Colonic mucosa (tissue), 4 donors: Measurements from ENCODE around the gene NTM. TPM values are rescaled to one million over a fixed set of nuclear protein-coding genes. Genes with fewer than 3 reads are reported as not detected.

ENCODE experiments used
- DNase-seq: peaks from one replicate; pipeline ENCODE4 v3.0.0-alpha.2; 2020
- H3K27ac ChIP-seq: fragments of 200-600 bp; one replicate; pipeline ENCODE4 v1.8.0; 2021
- H3K27me3 ChIP-seq: fragments of 200-600 bp; one replicate; pipeline ENCODE4 v1.8.0; 2021
- H3K36me3 ChIP-seq: fragments of 200-600 bp; one replicate; pipeline ENCODE4 v1.8.0; 2021
- H3K4me1 ChIP-seq: fragments of 200-600 bp; one replicate; pipeline ENCODE4 v1.8.0; 2021; ENCODE audit warnings: mild to moderate bottlenecking
- H3K4me3 ChIP-seq: fragments of 200-600 bp; one replicate; pipeline ENCODE4 v1.8.0; 2021
- H3K9ac ChIP-seq, 2 donors: one replicate each; pipeline ENCODE4 v1.7.0; 2013; ENCODE audit warnings: control low read depth in 2 of 2, low read depth in 2 of 2, low read length in 2 of 2
- H3K9me3 ChIP-seq: fragments of 200-600 bp; one replicate; pipeline ENCODE4 v1.8.0; 2021
- intact Hi-C: fragments of 100-400 bp; cut with DNase I; formaldehyde crosslinking; loops from one replicate; pipeline ENCODE4 v1.14.1; 2022
- total RNA-seq, 2 donors: library from RNA; stranded (reverse); fragmentation: NEBNext Ultra II Directional in 1 of 2; extraction: Animal tissue kit (Norgen Biotek cat#: 25700) in 1 of 2; gene quantifications; one replicate each; pipeline ENCODE4 v1.2.1, GENCODE V29; 2021
- TF ChIP-seq, protein P1 (sequence below): fragments of 200-600 bp; IDR thresholded peaks from one replicate; pipeline ENCODE4 v1.8.0; 2022; ENCODE audit warnings: antibody characterized with exemption, mild to moderate bottlenecking
- donor health status: healthy.
- donor health status: DM: no; HTN: no; CAD: no.
- donor health status: DM: no; HTN: no; CAD: no.

Gene NTM
- total RNA-seq, 2 donors from 2014 or later = 1.6 to 2.8 TPM

DNA sequence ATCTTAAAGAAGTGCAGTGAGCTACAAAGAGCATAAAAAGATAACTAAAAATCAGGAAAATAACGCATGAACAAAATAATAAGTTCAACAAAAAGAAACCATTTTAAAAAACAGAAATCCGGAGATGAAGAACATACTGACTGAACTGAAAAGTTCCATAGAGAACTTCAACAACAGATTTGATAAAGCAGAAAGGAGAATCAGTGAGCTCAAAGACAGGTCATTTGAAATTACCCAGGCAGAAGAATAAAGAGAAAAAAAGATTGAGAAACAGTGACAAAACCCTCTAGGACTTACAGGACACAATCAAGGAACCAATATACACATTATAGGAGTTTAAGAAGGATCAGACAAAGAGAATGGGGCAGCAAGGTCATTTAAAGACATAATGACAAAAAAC, 334.3 kb downstream of the NTM start:
- intact Hi-C loops = no loop called here

DNA sequence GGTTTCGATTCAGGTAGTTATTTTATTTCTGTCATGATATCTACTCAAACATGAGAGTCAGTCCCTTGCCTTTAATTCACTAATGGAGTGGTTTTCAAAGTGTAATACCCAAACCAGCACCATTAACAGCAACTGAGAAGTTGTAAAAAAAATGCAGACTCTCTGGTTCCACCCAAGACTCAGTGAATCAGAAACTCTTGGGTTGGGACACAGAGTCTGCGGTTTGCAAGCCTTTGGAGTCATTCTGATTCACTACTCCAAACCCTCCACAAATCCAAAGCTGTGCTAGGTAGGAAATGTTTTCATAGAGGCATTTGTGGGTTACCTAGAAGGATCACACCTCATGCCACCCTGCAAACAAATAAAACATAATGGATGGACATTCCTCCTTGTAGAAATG, 340.1 kb downstream of the NTM start:
- intact Hi-C loops = no loop called here
- no peaks in the 10 kb centered on the region for H3K9me3 ChIP-seq
- no peak overlapping the region for H3K4me3 ChIP-seq
- DNase-seq = no peak
- H3K36me3 ChIP-seq = no peaks in the 10 kb centered on the region
- no peaks in the 10 kb centered on the region for H3K4me1 ChIP-seq
- no peaks in the 10 kb centered on the region for H3K27me3 ChIP-seq
- no peak overlapping the region for H3K9ac ChIP-seq
- H3K27ac ChIP-seq = no peak overlapping the region
- TF ChIP-seq, protein P1, sequence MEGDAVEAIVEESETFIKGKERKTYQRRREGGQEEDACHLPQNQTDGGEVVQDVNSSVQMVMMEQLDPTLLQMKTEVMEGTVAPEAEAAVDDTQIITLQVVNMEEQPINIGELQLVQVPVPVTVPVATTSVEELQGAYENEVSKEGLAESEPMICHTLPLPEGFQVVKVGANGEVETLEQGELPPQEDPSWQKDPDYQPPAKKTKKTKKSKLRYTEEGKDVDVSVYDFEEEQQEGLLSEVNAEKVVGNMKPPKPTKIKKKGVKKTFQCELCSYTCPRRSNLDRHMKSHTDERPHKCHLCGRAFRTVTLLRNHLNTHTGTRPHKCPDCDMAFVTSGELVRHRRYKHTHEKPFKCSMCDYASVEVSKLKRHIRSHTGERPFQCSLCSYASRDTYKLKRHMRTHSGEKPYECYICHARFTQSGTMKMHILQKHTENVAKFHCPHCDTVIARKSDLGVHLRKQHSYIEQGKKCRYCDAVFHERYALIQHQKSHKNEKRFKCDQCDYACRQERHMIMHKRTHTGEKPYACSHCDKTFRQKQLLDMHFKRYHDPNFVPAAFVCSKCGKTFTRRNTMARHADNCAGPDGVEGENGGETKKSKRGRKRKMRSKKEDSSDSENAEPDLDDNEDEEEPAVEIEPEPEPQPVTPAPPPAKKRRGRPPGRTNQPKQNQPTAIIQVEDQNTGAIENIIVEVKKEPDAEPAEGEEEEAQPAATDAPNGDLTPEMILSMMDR = no peak

More for the DNA sequence above, 334.3 kb downstream of the NTM start:
- no peaks in the 10 kb centered on the region for H3K27me3 ChIP-seq
- H3K9ac ChIP-seq = no peak overlapping the region
- no peaks in the 10 kb centered on the region for H3K9me3 ChIP-seq
- TF ChIP-seq, protein P1 = no peak
- no peak overlapping the region for H3K27ac ChIP-seq
- no peaks in the 10 kb centered on the region for H3K36me3 ChIP-seq
- no peaks in the 10 kb centered on the region for H3K4me1 ChIP-seq
- no peak for DNase-seq
- H3K4me3 ChIP-seq = no peak overlapping the region

DNA sequence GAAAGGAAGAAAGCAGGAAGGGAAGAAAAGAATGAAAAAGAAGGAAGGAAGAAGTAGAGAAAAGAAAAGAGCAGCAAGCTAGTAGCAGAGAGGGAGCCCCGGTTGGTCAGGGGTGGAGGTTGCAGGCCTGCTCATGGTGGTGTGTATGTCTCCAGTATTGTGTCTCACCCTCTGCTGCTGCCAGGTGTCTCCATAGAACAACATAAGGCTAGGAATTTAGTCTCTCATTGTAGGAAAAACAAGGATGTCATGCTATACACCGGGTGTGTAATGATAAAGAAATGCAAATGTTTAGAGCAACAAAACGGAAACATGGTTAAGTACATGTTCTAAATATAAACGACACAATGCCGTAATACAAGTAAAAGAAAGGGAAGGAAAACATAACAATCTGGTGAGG, 342.5 kb downstream of the NTM start:
- no peak overlapping the region for H3K9ac ChIP-seq
- TF ChIP-seq, protein P1 = no peak
- H3K4me3 ChIP-seq = no peak overlapping the region
- H3K4me1 ChIP-seq = no peaks in the 10 kb centered on the region
- DNase-seq = no peak
- H3K27ac ChIP-seq = no peak overlapping the region
- H3K9me3 ChIP-seq = no peaks in the 10 kb centered on the region
- no peaks in the 10 kb centered on the region for H3K36me3 ChIP-seq
- H3K27me3 ChIP-seq = no peaks in the 10 kb centered on the region
- intact Hi-C loops = no loop called here

DNA sequence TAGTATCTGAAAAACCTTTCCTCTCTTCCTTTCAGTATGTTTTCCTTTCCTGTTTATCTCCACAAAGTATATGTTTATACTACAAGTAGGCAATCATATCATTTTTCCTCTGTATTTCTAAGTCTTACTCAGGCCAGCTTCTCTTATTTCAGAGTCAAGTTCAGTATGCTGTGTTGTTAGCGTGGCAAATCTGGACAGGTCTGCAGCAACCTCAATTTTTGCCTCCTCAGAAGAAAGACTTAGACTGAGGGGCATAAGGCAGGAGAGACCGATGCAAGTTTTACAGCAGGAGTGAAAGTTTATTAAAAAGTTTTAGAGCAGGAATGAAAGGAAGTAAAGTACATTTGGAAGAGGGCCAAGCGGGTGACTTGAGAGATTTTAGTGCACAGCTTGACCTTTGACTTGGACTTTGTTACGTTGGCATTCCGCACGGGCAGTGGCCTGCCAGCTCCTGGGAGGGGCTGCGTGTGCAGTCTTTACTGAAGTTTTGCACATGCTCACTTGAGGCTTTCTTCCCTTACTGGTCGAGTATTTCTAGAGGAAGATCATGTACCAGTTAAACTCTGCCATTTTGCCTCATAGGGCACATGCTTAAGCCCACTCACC, 343.2 kb downstream of the NTM start:
- H3K4me3 ChIP-seq = no peak overlapping the region
- TF ChIP-seq, protein P1 = no peak
- no peaks in the 10 kb centered on the region for H3K9me3 ChIP-seq
- DNase-seq = no peak
- no peak overlapping the region for H3K27ac ChIP-seq
- H3K36me3 ChIP-seq = no peaks in the 10 kb centered on the region
- H3K9ac ChIP-seq = no peak overlapping the region
- H3K4me1 ChIP-seq = no peaks in the 10 kb centered on the region
- intact Hi-C loops = no loop called here
- no peaks in the 10 kb centered on the region for H3K27me3 ChIP-seq

DNA sequence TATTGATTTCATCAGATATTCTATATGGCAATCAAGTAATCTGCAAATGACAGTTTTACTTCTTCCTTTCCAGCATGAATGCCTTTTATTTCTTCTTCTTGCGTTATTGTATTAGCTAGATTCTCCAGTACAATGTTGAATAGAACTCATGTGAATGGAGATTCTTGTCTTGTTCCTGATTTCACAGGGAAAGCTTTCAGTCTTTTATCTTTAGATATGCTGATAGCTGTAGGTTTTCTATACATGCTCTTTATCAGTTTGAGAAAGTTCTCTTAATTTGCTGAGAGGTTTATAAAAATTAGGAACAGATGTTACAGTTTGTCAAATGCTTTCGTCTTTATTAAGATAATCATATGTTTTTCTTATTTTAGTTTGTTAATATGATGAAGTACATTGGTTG, 347.2 kb downstream of the NTM start:
- no peak overlapping the region for H3K27ac ChIP-seq
- no peaks in the 10 kb centered on the region for H3K36me3 ChIP-seq
- H3K9ac ChIP-seq = no peak overlapping the region
- TF ChIP-seq, protein P1 = no peak
- H3K27me3 ChIP-seq = no peaks in the 10 kb centered on the region
- no peaks in the 10 kb centered on the region for H3K9me3 ChIP-seq
- no peak for DNase-seq
- H3K4me1 ChIP-seq = no peaks in the 10 kb centered on the region
- intact Hi-C loops = no loop called here
- H3K4me3 ChIP-seq = no peak overlapping the region
